Loucy (cell line): ENCODE measurements around the gene TOPBP1.

ENCODE experiments used
- H2AFZ ChIP-seq: fragments of 200-600 bp; sonication (generic); 2 replicates; pipeline ENCODE4 v1.6.0; 2016; ENCODE audit warnings: antibody characterized with exemption, mild to moderate bottlenecking, low read length, moderate library complexity
- H3F3A ChIP-seq: fragments of 200-600 bp; 2 replicates; pipeline ENCODE4 v1.6.0; 2016; ENCODE audit warnings: antibody characterized with exemption, low read depth, mild to moderate bottlenecking
- H3K27me3 ChIP-seq: fragments of 200-600 bp; sonication (generic); 2 replicates; pipeline ENCODE4 v1.6.1; 2014; ENCODE audit warnings: low read length, mild to moderate bottlenecking; ENCODE audit not compliant: insufficient read depth, poor library complexity, severe bottlenecking
- H3K36me3 ChIP-seq: fragments of 200-600 bp; sonication (generic); 2 replicates; pipeline ENCODE4 v1.6.1; 2016; ENCODE audit warnings: low read length; ENCODE audit not compliant: insufficient read depth
- H3K4me1 ChIP-seq: fragments of 200-600 bp; sonication (generic); 2 replicates; pipeline ENCODE4 v1.5.1; 2014; ENCODE audit warnings: low read length, mild to moderate bottlenecking; ENCODE audit not compliant: insufficient read depth, poor library complexity, severe bottlenecking
- H3K4me2 ChIP-seq: fragments of 200-600 bp; sonication (generic); 2 replicates; pipeline ENCODE4 v1.6.0; 2014; ENCODE audit warnings: antibody characterized with exemption, low read length, low read depth, mild to moderate bottlenecking; ENCODE audit not compliant: poor library complexity, severe bottlenecking
- H3K4me3 ChIP-seq: fragments of 200-600 bp; sonication (generic); 2 replicates; pipeline ENCODE4 v1.5.1; 2014; ENCODE audit warnings: low read length, mild to moderate bottlenecking, mixed read lengths; ENCODE audit not compliant: poor library complexity, severe bottlenecking
- H3K79me2 ChIP-seq: fragments of 200-600 bp; sonication (generic); 2 replicates; pipeline ENCODE4 v1.6.1; 2014; ENCODE audit warnings: low read length; ENCODE audit not compliant: insufficient read depth
- H3K9ac ChIP-seq: fragments of 200-600 bp; sonication (generic); 2 replicates; pipeline ENCODE4 v1.6.0; 2014; ENCODE audit warnings: mild to moderate bottlenecking, low read depth, low read length, moderate library complexity; ENCODE audit not compliant: poor library complexity, severe bottlenecking
- H3K9me2 ChIP-seq: fragments of 200-600 bp; sonication (generic); replicated peaks from 2 replicates; pipeline ENCODE4 v1.6.1; 2016; ENCODE audit warnings: low read depth, low read length, mixed read lengths
- H3K9me3 ChIP-seq: fragments of 200-600 bp; sonication (generic); 2 replicates; pipeline ENCODE4 v1.6.1; 2014; ENCODE audit warnings: mild to moderate bottlenecking, antibody characterized with exemption, low read length, low read depth; ENCODE audit not compliant: insufficient read depth
- H4K20me1 ChIP-seq: fragments of 200-600 bp; sonication (generic); 2 replicates; pipeline ENCODE4 v1.6.0; 2014; ENCODE audit warnings: antibody characterized with exemption, low read length, mild to moderate bottlenecking; ENCODE audit not compliant: insufficient read depth, poor library complexity, severe bottlenecking
- EZH2phosphoT487 ChIP-seq: fragments of 200-600 bp; IDR thresholded peaks from 2 replicates; pipeline ENCODE4 v1.6.1; 2018; ENCODE audit warnings: antibody characterized with exemption, mild to moderate bottlenecking, moderate library complexity, borderline replicate concordance
- TF ChIP-seq, protein P1 (sequence below): fragments of 200-600 bp; sonication (generic); conservative IDR thresholded peaks from 2 replicates; pipeline ENCODE4 v1.5.1; 2014; ENCODE audit warnings: mild to moderate bottlenecking, antibody characterized with exemption, low read length

Gene TOPBP1

DNA sequence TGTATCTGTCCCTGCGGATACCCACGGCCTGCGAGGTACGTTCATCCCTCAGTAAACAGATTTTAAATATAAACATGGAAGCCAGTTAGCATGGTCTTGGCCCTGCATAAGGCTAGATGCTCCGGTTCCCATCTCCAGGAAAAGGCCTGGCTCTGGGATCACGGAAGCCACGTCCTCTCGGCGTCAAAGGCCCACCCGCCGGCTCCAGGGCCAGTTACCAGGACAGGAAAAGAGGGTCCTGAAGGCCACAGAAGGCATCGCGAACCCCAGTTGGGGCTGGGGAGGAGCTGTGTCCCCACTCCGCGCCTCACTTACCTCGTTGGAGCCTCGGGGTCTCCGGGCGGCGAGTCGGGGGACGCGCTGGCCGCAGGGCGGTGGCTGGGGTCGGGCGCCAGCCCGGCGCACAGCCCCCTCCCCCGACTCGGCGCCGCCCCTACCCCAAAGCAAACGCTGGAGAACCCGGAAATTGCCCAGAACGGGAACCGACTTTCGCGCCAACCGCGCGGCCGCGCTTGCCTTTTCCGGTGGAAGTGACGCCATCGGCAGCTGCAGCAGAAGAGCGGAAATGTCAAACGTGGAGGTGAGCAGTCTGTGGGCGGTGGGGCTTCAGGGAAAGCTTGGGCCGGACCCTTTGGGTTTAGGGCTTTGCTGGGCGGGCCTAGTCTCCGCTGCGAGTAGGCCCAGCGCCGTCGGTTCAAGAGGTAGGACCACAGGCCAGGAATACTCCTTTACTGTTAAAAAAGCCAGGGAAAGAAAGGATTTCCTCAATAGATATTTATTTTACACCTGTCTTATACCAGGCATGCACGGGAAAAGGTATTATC lies at the start of gene TOPBP1:
TSS of gene TOPBP1 (minus strand) at position 488 of the 824 bp plus-strand sequence. CDS start 814 bp downstream, outside the sequence.
- peak within 1 kb of the TSS; percentile 91 for H2AFZ ChIP-seq
- H3K4me2 ChIP-seq = peak within 1 kb of the TSS; percentile 93
- TF ChIP-seq EZH2phosphoT487 = no peak
- TF ChIP-seq, protein P1, sequence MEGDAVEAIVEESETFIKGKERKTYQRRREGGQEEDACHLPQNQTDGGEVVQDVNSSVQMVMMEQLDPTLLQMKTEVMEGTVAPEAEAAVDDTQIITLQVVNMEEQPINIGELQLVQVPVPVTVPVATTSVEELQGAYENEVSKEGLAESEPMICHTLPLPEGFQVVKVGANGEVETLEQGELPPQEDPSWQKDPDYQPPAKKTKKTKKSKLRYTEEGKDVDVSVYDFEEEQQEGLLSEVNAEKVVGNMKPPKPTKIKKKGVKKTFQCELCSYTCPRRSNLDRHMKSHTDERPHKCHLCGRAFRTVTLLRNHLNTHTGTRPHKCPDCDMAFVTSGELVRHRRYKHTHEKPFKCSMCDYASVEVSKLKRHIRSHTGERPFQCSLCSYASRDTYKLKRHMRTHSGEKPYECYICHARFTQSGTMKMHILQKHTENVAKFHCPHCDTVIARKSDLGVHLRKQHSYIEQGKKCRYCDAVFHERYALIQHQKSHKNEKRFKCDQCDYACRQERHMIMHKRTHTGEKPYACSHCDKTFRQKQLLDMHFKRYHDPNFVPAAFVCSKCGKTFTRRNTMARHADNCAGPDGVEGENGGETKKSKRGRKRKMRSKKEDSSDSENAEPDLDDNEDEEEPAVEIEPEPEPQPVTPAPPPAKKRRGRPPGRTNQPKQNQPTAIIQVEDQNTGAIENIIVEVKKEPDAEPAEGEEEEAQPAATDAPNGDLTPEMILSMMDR = no peak
- H3K9me2 ChIP-seq = no peaks in the 10 kb centered on the region
- H3K9me3 ChIP-seq = no peaks in the 10 kb centered on the region
- no peaks in the 10 kb centered on the region for H3K27me3 ChIP-seq
- peaks cover 63% of the 10 kb centered on the region for H3K79me2 ChIP-seq
- H4K20me1 ChIP-seq = peaks cover 41% of the 10 kb centered on the region
- peak within 1 kb of the TSS; percentile 92 for H3K4me3 ChIP-seq
- peaks cover 16% of the 10 kb centered on the region for H3K36me3 ChIP-seq
- peak within 1 kb of the TSS; percentile 97 for H3K9ac ChIP-seq
- no peaks in the 10 kb centered on the region for H3F3A ChIP-seq
- peaks cover 36% of the 10 kb centered on the region for H3K4me1 ChIP-seq

DNA sequence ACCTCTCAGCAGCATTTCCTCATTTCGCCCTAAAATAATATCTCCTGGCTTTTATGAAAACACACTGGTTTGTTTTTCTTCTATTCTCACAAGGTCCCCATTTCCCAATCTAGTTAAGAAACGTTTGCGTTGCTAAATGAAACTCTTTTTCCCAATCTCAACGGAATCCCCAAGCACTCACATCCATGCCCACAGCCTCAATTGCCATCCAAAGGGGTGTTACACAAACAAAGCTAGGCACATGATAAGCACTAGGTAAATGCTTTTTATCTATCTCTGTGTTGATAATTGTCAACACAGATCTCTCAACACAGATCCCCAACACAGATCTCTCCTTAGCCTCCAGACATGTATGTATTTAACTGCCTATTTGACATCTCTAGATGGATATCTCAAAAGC lies 49.3 kb upstream of the TOPBP1 start:
- Histone ChIP-seq H3K27me3 (peaks cover 4% of the 10 kb centered on the region), H3K79me2 (no peaks in the 10 kb centered on the region), H3K9ac (no peak overlapping the region), H3K4me3 (no peak overlapping the region), H3F3A (no peaks in the 10 kb centered on the region), H3K36me3 (no peaks in the 10 kb centered on the region), H3K9me3 (no peaks in the 10 kb centered on the region), H3K4me1 (no peaks in the 10 kb centered on the region), H2AFZ (no peak overlapping the region), H4K20me1 (no peaks in the 10 kb centered on the region), H3K9me2 (no peaks in the 10 kb centered on the region), H3K4me2 (no peak overlapping the region)
- TF ChIP-seq EZH2phosphoT487 = no peak
- TF ChIP-seq, protein P1 = no peak

DNA sequence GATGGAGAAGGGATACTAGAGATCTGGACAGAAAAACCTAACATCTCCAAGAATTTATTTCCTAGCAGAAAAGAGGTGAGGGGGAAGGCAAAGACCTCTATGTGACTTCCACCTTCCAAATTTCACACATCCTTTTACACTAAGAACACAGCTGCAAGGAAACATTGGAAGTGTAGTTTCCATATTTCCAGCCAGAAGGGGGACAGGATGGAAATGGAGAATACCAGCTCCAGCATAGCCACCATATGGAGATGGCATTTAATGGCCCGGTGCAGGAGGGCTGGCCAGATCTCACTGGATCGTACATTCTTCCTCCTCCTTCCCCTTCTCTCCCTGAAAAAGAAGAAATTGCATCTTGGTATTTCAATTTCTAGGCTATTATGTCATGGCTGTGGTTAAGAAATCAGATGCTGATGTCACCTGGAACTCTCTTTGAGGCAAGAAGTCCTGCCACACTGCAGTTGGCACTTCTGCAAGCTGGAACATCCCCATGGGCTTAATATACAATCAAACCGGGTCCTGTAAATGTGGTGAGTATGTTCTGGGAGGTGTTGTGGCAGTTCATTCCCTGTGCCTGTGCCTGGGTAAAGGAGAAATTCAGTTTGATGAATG lies 47.5 kb upstream of the TOPBP1 start:
- no peak overlapping the region for H3K4me2 ChIP-seq
- H3K4me3 ChIP-seq = no peak overlapping the region
- no peaks in the 10 kb centered on the region for H3K9me3 ChIP-seq
- no peak overlapping the region for H2AFZ ChIP-seq
- no peaks in the 10 kb centered on the region for H3K79me2 ChIP-seq
- TF ChIP-seq, protein P1 = no peak
- TF ChIP-seq EZH2phosphoT487 = no peak
- peaks cover 5% of the 10 kb centered on the region for H3K27me3 ChIP-seq
- H4K20me1 ChIP-seq = no peaks in the 10 kb centered on the region
- no peaks in the 10 kb centered on the region for H3K36me3 ChIP-seq
- no peaks in the 10 kb centered on the region for H3K9me2 ChIP-seq
- no peaks in the 10 kb centered on the region for H3K4me1 ChIP-seq
- H3K9ac ChIP-seq = no peak overlapping the region
- H3F3A ChIP-seq = no peaks in the 10 kb centered on the region
